GM19023 (cell line): ENCODE measurements around the gene ANKRD29.
"Not testable (repeated sequence)": the region's sequence is repeated elsewhere in the genome, so short reads cannot be mapped to it uniquely, and the experiment has no call there.

Source experiments
- ATAC-seq: cut with Tn5 transposase; IDR thresholded peaks from one replicate; pipeline ENCODE4 v1.9.1; 2021; ENCODE audit warnings: mild to moderate bottlenecking, moderate library complexity; ENCODE audit not compliant: unreplicated experiment

ANKRD29 gene

DNA sequence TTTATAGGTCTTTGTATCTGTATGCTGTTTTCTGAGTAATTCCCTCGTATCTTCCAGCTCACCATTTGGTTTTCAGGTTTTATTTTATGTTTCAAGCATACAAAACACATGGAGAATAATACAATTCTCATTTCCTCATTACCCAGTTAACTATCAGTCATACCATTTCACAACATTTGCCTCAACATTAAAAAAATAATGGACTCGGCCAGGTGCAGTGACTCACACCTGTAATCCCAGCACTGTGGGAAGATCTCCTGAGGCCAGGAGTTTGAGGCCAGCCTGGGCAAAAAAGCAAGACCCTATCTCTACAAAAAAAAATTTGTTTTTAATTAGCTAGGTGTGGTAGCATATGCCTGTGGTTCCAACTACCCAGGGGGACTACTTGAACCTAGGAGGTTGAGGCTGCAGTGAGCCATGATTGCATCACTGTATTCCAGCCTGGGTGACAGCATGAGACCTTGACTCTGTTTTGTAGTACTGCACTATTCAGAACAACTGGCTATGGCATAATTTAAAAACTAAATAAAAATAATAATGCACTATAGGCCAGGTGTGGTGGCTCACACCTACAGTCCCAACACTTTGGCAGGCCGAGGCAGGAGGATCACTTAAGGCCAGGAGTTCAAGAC lies 96.7 kb downstream of the ANKRD29 start:
- no peak for ATAC-seq

DNA sequence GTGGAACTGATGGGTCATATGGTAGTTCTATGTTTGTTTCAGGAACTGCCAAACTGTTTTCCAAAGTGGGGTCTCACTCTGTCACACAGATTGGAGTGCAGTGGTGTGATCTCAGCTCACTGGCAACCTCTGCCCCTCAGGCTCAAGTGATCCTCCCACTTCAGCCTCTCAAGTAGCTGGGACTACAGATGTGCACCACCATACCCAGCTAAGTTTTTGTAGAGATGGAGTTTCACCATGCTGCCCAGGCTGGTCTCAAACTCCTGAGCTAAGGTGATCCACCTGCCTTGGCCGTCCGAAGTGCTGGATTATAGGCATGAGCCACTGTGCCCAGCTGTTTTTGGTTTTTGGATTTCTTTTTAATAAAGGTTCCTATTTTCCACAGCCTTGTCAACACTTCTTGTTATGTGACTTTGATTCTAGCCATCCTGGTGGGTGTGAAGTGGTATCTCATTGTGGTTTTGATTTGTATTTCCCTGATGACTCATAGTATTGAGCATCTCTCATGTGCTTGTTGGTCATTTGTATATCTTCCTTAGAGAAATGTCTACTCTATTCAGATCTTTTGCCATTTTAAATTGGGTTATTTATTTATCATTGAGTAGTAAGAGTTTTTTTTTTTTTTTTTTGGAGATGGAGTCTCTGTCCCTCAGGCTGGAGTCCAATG lies 99.2 kb downstream of the ANKRD29 start:
- ATAC-seq = no peak

DNA sequence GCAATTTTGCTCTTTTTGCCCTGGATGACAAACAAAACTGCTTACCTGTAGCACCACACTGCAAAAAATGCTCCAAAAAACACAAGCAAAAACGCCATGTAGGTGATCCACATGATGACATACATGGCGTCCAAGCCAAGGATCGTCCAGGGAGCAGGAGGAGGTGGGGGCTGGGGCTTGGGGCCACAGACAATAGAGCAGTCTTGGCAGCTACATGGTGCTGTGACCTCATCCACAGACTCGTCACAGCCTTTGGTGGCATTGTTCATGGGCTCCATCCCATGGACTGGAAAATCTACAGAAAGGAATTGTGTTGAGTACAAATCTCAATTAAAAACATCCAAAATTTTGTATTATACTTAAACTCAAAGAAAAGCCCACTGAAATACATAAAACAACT lies 102.5 kb downstream of the ANKRD29 start:
- no peak for ATAC-seq

GRCh38 chr18:23557511-23557910 lies 105.2 kb downstream of the ANKRD29 start:
- not testable (repeated sequence) for ATAC-seq

- ATAC-seq = no peak
Measured at GRCh38 chr18:23556145-23556780, 106.4 kb downstream of the ANKRD29 start.

GRCh38 chr18:23553887-23554286 lies 108.8 kb downstream of the ANKRD29 start:
- no peak for ATAC-seq

DNA sequence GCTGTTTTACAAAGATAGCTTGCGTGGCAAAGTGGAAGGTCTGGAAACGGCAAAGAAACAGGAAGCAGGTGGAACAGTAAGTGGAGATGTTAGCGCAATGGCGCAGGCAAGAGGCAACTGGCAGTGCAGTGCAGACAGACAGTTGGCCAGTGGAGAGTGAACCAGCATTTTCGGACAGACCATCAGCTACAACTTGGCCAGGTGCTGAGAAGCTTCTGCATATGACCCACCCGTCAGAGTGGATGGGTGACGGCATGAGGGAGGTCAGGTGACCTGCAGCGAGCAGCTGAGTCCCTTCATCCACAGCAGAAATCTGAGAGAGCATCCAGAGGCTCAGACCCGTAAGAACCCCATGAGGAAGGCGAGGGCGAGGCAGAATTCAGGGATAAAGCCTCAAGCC lies 110.2 kb downstream of the ANKRD29 start:
- no peak for ATAC-seq

GRCh38 chr18:23551978-23552377 lies 110.7 kb downstream of the ANKRD29 start:
- no peak for ATAC-seq

- no peak for ATAC-seq
Measured at GRCh38 chr18:23550898-23551297, 111.8 kb downstream of the ANKRD29 start.
